Endodermal cell (in vitro differentiated cells): ENCODE results near the gene MAP4K2. TPM values are rescaled to one million over a fixed set of nuclear protein-coding genes. Genes with fewer than 3 reads are reported as not detected.

Source experiments
- DNase-seq: peaks from one replicate; pipeline ENCODE4 v3.0.0-alpha.2; 2017
- H3K27ac ChIP-seq: 2 replicates; pipeline ENCODE4 v1.5.1; 2013; ENCODE audit warnings: mild to moderate bottlenecking, low read depth, low read length, moderate library complexity
- H3K27me3 ChIP-seq: 2 replicates; pipeline ENCODE4 v1.6.1; 2013; ENCODE audit warnings: mild to moderate bottlenecking, low read length, moderate library complexity; ENCODE audit not compliant: insufficient read depth, control insufficient read depth, poor library complexity, severe bottlenecking
- H3K36me3 ChIP-seq: 2 replicates; pipeline ENCODE4 v1.7.0; 2013; ENCODE audit warnings: mild to moderate bottlenecking, low read length, moderate library complexity; ENCODE audit not compliant: control insufficient read depth, insufficient read depth
- H3K4me1 ChIP-seq: one replicate; pipeline ENCODE4 v1.7.0; 2013; ENCODE audit warnings: low read length; ENCODE audit not compliant: control insufficient read depth, insufficient read depth
- H3K4me3 ChIP-seq: 2 replicates; pipeline ENCODE4 v1.5.1; 2013; ENCODE audit warnings: mild to moderate bottlenecking, low read length, moderate library complexity
- H3K9ac ChIP-seq: 2 replicates; pipeline ENCODE4 v1.6.1; 2013; ENCODE audit warnings: mild to moderate bottlenecking, low read length, moderate library complexity; ENCODE audit not compliant: poor library complexity, severe bottlenecking; ENCODE audit errors: extremely low read depth
- H3K9me3 ChIP-seq: 2 replicates; pipeline ENCODE4 v1.6.1; 2013; ENCODE audit warnings: mild to moderate bottlenecking, low read length, moderate library complexity; ENCODE audit not compliant: control insufficient read depth
- H3K27ac Mint-ChIP-seq: 2 replicates; pipeline ENCODE4 v1.8.0; 2020; ENCODE audit warnings: mixed read lengths
- H3K27me3 Mint-ChIP-seq: 2 replicates; pipeline ENCODE4 v1.8.0; 2021; ENCODE audit warnings: mild to moderate bottlenecking, mixed read lengths; ENCODE audit not compliant: insufficient read depth
- H3K36me3 Mint-ChIP-seq: 2 replicates; pipeline ENCODE4 v1.8.0; 2020; ENCODE audit warnings: low read depth, mixed read lengths
- H3K4me1 Mint-ChIP-seq: 2 replicates; pipeline ENCODE4 v1.8.0; 2020; ENCODE audit warnings: mixed read lengths
- H3K4me3 Mint-ChIP-seq: 2 replicates; pipeline ENCODE4 v1.8.0; 2020; ENCODE audit warnings: mild to moderate bottlenecking, moderate library complexity, mixed read lengths
- H3K9me3 Mint-ChIP-seq: 2 replicates; pipeline ENCODE4 v1.8.0; 2020; ENCODE audit warnings: mild to moderate bottlenecking, mixed read lengths
- WGBS, 2 experiments: methylation state at CpG; one replicate each; pipeline versions ENCODE4 v1.1.5 to v1.1.7; 2013; ENCODE audit warnings: missing lambda C conversion rate in 2 of 2, mixed read lengths in 1 of 2; ENCODE audit not compliant: insufficient coverage in 1 of 2, insufficient read length in 1 of 2; 5-methylcytosine and 5-hydroxymethylcytosine counted together
- total RNA-seq, 2 donors: library from RNA; stranded (reverse); fragmentation: NEBNext Ultra II Directional in 1 of 2; extraction: Animal tissue kit (Norgen Biotek cat#: 25700) in 1 of 2; gene quantifications; 2 replicates in 1 of 2; 3 replicates in 1 of 2; pipeline ENCODE4 v1.2.1, GENCODE V29; 2021
- TF ChIP-seq, protein P1 (sequence below): fragments of 200-600 bp; sonication (generic); conservative IDR thresholded peaks from 2 replicates; pipeline ENCODE4 v1.5.0; 2021; ENCODE audit warnings: antibody characterized with exemption, mild to moderate bottlenecking

MAP4K2 gene
- total RNA-seq, 2 donors from 2014 or later, result 24.7 to 32.4 TPM

DNA sequence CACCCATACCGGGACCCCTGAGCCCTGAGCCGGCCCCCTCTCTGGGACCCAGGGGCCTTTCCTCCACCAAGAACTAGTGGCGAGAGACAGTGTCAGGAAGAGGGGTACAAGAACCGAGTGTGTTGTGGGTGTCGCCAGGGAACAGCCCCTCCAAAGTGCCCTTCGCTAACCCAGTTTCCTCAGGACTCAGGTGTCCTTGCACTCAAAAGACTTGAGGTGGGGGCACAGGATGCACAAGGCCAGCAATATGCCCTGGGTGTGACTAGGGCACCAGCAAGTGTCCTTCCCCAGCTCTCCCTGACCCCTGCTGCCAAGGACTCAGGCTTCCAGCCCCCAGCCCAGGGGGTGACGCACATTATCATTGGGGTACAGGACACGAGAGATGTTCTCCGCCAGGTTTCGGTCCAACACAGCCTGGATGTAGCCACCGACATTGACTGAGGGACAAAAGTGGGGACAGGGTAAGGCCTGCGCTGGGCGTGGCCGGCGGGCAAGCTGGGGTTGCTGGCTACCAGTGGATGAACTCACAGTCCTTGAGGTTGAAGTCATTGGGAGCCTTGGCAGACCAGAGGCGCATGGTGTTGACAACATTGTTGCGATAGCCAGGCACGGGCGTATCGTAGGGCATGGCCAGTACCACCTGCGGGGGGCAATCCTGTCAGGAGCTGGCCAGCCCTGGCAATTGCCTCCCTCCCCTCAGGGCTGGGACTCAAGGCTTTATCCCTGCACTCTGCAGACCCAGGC, 47.9 kb downstream of the MAP4K2 start:
- no peaks in the 10 kb centered on the region for H3K36me3 ChIP-seq
- H3K4me1 ChIP-seq, result peaks cover 2% of the 10 kb centered on the region
- no peaks in the 10 kb centered on the region for H3K27me3 Mint-ChIP-seq
- no peak overlapping the region for H3K9ac ChIP-seq
- H3K9me3 ChIP-seq, result no peaks in the 10 kb centered on the region
- no peak overlapping the region for H3K27ac Mint-ChIP-seq
- no peak overlapping the region for H3K27ac ChIP-seq
- no peaks in the 10 kb centered on the region for H3K9me3 Mint-ChIP-seq
- peaks cover 8% of the 10 kb centered on the region for H3K4me1 Mint-ChIP-seq
- no peaks in the 10 kb centered on the region for H3K27me3 ChIP-seq
- H3K36me3 Mint-ChIP-seq, result no peaks in the 10 kb centered on the region
- 92 to 93% methylated on average over 21 of the region's 21 CpGs for WGBS, 2 experiments
- TF ChIP-seq, protein P1, sequence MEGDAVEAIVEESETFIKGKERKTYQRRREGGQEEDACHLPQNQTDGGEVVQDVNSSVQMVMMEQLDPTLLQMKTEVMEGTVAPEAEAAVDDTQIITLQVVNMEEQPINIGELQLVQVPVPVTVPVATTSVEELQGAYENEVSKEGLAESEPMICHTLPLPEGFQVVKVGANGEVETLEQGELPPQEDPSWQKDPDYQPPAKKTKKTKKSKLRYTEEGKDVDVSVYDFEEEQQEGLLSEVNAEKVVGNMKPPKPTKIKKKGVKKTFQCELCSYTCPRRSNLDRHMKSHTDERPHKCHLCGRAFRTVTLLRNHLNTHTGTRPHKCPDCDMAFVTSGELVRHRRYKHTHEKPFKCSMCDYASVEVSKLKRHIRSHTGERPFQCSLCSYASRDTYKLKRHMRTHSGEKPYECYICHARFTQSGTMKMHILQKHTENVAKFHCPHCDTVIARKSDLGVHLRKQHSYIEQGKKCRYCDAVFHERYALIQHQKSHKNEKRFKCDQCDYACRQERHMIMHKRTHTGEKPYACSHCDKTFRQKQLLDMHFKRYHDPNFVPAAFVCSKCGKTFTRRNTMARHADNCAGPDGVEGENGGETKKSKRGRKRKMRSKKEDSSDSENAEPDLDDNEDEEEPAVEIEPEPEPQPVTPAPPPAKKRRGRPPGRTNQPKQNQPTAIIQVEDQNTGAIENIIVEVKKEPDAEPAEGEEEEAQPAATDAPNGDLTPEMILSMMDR, result no peak
- H3K4me3 ChIP-seq, result no peak overlapping the region
- no peak overlapping the region for H3K4me3 Mint-ChIP-seq
- DNase-seq, result no peak

DNA sequence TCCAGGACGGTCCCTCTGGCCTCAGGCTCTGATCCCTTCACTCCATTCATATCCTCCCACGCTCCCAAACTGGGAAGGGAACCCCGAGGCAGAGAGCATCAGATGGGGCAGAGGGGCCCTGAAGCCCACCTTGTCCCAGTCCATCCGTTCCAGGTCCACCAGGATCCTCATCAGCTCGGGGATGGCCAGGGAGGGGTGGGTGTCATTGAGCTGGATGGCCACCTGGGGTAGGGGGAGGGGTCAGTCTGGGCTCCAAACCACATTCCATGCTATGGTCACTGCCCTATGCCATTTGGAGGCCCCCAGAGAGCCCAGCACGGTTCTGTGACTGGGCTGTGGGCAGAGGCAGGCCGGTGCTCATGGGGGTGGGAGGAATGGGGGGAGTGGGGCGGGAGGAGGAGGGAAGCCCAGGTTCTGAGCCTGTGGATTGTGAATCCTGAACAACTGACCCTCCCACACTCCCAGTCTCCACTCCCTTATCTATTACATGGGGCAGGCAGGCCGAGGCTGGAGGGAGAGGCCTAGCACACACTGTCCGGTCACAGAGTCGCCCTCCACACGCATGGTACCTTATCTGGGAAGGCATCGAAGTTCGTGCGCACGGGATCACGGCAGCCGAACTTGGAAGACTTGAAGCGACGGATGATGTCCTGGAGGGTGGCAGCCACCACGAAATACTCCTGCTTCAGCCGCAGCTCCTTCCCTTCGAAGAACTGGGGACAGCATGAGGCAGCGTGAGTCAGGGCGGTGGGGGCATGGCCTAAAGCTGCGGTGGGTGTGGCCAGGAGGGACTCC, 48.7 kb downstream of the MAP4K2 start:
- Histone ChIP-seq H3K9me3 (no peaks in the 10 kb centered on the region), H3K27me3 (no peaks in the 10 kb centered on the region), H3K27ac (no peak overlapping the region), H3K4me1 (no peaks in the 10 kb centered on the region), H3K9ac (no peak overlapping the region), H3K36me3 (no peaks in the 10 kb centered on the region), H3K4me3 (no peak overlapping the region)
- Mint-ChIP-seq H3K36me3 (no peaks in the 10 kb centered on the region), H3K27me3 (no peaks in the 10 kb centered on the region), H3K4me3 (no peak overlapping the region), H3K4me1 (peaks cover under 1% of the 10 kb centered on the region), H3K27ac (no peak overlapping the region), H3K9me3 (no peaks in the 10 kb centered on the region)
- no peak for DNase-seq
- TF ChIP-seq, protein P1, result no peak
- 90 to 91% methylated on average over 14 to 24 of the region's 26 CpGs for WGBS, 2 experiments

DNA sequence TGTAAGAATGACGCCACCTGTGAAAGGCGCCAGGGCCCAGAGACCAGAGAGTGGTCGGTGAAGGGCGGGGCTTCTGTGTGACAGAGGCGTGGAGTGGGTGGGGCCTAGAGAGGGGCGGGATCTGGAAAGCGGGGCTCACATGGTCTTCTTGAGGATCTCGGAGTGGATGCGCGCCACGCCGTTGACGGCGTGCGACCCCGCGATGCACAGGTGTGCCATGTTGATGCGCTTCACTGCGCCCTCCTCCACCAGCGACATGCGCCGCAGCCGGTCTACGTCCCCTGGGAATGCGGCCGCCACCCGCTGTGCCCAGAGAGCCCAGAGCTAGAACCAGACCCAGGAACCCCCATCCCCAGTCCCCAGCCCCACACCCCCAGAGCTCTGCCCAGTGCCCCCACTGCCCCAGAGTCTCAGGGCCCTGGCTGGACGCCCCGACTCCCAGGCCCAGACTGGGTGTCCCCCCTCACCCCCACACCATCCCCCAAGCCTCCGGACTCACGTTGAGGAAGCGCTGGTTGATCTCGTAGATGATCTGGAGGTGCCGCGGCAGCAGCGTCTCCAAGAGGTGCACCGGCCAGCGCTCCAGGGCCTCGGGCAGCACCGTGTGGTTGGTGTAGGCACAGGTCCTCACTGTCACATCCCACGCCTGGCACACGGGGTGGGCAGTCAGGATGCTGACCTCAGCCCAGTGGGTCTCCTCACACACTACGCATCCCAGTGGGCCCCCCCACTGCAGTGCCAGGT, 49.5 kb downstream of the MAP4K2 start:
- Histone ChIP-seq H3K9me3 (no peaks in the 10 kb centered on the region), H3K4me3 (no peak overlapping the region), H3K27ac (no peak overlapping the region), H3K27me3 (no peaks in the 10 kb centered on the region), H3K36me3 (no peaks in the 10 kb centered on the region), H3K9ac (no peak overlapping the region), H3K4me1 (no peaks in the 10 kb centered on the region)
- H3K9me3 Mint-ChIP-seq, result no peaks in the 10 kb centered on the region
- no peaks in the 10 kb centered on the region for H3K4me1 Mint-ChIP-seq
- no peak overlapping the region for H3K27ac Mint-ChIP-seq
- no peaks in the 10 kb centered on the region for H3K27me3 Mint-ChIP-seq
- no peaks in the 10 kb centered on the region for H3K36me3 Mint-ChIP-seq
- TF ChIP-seq, protein P1, result no peak
- no peak overlapping the region for H3K4me3 Mint-ChIP-seq
- DNase-seq, result peak; percentile 72
- WGBS, 2 experiments, result 95 to 98% methylated on average over 28 to 41 of the region's 43 CpGs
